HL-60 (cell line): Measurements from ENCODE around the gene PRDX3.

ENCODE experiments used
- POLR2AphosphoS5 ChIP-seq: IDR thresholded peaks from 2 replicates; pipeline ENCODE4 v1.6.1; 2012; ENCODE audit warnings: low read depth
- SPI1 ChIP-seq: IDR thresholded peaks from 2 replicates; pipeline ENCODE4 v1.6.1; 2012; ENCODE audit warnings: low read depth, mild to moderate bottlenecking, borderline replicate concordance
- TF ChIP-seq, protein P1 (sequence below): IDR thresholded peaks from one replicate; pipeline ENCODE4 v1.5.1; 2011; ENCODE audit warnings: low read length, control low read depth, inconsistent platforms; ENCODE audit not compliant: insufficient read depth
- TF ChIP-seq, protein P2 (sequence below): IDR thresholded peaks from 2 replicates; pipeline ENCODE4 v1.6.1; 2012; ENCODE audit warnings: low read depth; ENCODE audit not compliant: insufficient replicate concordance

DNA sequence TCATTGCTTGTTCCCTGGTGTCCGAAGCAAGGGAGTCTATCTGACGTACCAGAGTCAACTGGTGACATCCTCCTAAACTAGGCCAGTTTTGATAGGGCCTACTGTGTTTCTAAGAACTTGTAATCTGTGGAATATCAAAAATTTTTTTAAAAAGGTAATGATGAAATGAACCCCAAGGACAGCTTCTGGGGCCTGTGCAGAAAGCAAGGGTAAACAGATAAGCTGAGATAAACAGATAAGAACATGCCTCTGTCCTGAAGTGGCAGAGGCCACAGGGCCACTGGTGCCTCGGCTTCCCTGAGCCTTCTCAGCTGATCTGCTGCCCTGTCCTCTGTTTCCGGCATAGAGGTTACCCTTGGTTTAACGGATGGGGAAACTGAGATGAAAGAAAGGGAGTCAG, 37.5 kb upstream of the PRDX3 start:
- TF ChIP-seq POLR2AphosphoS5: no peak
- TF ChIP-seq, protein P1, sequence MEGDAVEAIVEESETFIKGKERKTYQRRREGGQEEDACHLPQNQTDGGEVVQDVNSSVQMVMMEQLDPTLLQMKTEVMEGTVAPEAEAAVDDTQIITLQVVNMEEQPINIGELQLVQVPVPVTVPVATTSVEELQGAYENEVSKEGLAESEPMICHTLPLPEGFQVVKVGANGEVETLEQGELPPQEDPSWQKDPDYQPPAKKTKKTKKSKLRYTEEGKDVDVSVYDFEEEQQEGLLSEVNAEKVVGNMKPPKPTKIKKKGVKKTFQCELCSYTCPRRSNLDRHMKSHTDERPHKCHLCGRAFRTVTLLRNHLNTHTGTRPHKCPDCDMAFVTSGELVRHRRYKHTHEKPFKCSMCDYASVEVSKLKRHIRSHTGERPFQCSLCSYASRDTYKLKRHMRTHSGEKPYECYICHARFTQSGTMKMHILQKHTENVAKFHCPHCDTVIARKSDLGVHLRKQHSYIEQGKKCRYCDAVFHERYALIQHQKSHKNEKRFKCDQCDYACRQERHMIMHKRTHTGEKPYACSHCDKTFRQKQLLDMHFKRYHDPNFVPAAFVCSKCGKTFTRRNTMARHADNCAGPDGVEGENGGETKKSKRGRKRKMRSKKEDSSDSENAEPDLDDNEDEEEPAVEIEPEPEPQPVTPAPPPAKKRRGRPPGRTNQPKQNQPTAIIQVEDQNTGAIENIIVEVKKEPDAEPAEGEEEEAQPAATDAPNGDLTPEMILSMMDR: no peak
- TF ChIP-seq, protein P2, sequence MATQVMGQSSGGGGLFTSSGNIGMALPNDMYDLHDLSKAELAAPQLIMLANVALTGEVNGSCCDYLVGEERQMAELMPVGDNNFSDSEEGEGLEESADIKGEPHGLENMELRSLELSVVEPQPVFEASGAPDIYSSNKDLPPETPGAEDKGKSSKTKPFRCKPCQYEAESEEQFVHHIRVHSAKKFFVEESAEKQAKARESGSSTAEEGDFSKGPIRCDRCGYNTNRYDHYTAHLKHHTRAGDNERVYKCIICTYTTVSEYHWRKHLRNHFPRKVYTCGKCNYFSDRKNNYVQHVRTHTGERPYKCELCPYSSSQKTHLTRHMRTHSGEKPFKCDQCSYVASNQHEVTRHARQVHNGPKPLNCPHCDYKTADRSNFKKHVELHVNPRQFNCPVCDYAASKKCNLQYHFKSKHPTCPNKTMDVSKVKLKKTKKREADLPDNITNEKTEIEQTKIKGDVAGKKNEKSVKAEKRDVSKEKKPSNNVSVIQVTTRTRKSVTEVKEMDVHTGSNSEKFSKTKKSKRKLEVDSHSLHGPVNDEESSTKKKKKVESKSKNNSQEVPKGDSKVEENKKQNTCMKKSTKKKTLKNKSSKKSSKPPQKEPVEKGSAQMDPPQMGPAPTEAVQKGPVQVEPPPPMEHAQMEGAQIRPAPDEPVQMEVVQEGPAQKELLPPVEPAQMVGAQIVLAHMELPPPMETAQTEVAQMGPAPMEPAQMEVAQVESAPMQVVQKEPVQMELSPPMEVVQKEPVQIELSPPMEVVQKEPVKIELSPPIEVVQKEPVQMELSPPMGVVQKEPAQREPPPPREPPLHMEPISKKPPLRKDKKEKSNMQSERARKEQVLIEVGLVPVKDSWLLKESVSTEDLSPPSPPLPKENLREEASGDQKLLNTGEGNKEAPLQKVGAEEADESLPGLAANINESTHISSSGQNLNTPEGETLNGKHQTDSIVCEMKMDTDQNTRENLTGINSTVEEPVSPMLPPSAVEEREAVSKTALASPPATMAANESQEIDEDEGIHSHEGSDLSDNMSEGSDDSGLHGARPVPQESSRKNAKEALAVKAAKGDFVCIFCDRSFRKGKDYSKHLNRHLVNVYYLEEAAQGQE: no peak
- TF ChIP-seq SPI1: no peak
